Measurements from ENCODE around the gene GSDME.

Gene GSDME

DNA sequence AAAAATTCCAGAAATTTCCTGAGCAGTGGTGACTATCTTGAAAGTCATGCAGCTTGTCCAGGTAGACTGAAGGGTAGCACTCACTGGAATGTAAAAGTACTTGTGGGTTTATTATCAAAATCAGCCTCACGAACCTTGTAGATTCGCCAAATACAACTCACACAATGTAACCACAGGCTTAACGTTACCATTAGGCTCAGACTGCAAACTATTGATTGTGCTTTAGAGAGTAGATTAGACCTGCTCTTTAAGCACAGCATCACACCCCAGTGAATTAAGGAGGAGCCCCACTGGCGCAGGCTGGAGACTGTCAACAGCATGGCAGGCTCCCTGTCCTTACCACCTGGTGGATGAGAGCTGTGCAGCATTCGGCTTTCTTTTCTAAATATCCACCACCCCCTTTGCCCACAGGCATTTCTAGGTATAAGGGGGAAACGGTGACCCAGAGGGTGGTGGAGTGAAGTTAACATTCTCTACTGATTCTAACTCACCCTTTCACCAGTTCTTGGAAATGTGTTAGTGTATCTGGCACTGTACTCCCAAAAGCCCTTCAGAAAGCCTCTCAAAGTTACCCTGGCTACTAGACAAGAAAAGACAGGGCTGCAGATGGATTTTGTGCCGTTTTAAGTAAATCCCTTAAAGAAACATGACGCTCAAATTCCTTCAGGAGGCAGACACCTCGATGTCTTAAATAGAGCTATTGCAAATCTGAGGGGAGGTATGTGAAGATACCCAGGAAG is 56.6 kb downstream of the GSDME start:
- DNase-seq = no peak

DNA sequence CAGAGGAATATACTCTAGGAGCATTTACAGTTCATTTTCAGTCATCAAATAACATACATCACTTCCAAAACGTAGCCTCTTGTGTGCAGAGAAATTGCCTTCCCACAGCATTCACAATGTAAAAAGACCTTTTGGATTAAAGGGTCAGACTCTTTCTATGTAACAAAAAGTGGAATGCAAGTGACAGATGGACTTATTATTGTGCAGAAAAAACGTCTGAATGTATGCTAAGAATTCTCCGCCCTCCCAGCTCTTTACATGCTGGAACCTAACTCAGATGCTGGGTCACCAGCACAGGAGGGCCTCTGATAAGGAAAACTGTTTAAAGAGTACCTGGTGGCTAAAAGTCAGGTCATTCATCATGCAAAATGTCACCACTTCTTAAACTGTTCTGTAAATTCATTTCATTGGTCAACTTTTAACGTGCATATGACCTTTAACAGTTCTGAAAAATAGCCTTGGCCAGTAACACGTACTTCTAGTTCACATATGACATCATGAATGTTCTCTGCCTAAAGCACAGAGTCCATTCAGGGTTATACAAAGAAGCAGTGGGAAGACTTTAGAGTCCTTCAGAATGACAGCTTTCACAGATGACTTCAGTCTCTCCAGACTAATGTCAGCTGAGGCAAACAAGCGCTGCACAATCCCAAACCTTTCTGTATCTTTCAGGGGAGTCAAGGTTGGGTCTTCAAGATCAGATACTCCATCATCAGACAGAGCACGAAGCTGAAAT is 58.6 kb downstream of the GSDME start:
- no peak for DNase-seq

DNA sequence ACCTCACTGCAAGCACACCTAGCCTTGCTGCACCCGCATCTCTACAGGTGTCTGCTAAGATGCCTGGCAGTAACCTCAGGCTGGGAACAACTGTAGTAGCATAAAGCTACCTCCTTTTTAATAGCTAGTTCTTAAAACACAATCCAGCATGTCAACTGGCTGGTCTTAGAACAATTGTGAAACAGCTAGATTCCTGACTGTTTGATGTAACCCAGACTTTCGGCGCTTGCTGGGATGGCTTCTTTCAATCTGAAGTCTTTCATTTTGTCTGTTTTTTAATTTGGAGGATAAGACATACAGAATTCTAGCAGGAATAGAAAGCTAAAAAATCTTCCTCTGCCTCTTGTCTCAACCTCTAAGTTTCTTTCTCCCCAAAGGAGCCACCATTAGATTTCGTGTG is 59.8 kb downstream of the GSDME start:
- no peak for DNase-seq

DNA sequence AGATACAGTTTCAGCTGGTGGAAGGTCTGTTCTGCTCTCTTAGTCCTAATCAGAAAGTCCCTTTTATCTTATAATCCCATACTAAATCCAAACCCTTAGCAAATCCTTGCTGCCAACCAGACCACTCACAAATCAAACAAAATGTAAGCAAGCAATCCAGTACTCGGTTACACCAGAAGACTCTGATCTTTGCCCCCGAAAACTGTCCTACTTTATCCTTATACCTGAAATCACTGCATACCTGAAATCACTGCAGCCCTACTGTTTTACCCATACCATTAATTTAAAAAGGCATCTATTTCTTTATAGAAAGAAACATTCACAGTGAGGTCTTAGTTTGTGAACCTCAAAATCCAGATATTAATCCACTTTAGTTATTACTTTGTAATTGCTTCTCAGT is 64.7 kb downstream of the GSDME start:
- DNase-seq = no peak

DNA sequence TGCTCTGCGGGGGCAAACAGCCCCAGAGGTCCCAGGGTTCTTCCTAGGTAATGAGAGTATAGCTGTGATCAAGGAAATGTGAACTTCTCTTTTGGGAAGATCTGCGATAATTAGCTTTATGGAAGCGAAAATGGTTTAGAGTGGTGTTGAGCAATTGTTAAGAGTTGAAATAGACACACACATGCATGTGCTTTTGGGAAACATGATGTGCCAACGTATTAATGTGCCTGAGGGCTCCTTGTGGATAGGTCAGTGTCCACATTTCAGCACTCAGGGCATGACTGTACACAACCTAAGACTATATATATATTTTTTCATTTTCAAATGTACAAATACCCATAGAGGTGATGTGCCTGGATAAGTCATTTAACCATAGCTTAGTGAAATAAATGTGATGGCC is 67.0 kb downstream of the GSDME start:
- no peak for DNase-seq

DNA sequence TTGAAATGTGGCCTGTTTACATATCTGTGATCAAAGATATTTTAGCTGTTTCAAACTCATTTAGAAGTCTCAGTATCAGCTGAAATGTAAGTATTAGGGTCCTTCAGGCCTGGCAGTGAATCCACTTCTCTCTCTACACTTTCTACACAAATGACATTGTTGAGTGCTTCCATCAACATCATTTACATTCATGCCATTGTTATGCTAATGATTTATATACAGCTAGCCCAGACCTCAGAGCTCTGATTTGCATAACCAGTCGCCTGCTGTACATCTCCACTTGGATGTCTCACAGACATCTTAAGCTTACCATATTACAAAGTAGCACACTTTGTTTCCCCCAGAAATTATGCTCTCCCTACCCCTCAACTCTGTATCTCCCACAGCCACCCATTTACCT is 71.6 kb downstream of the GSDME start:
- DNase-seq = no peak

DNA sequence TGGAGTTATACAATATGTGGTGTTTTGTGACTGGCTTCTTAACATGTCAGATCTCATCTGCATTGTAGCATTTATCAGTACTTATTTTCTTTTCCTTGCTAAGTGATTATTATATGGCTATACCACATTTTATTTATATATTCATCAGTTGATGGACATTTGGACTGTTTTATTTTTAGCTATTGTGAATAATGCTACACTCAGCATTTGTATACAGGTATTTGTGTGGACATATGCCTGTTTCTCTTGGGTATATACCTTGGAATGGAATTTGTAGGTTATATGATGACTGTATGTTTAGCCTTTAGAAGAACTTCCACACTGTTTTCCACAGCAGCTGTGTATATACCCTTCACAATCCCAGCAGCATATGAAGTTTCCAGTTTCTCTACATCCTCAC is 86.5 kb downstream of the GSDME start:
- no peak for DNase-seq

DNA sequence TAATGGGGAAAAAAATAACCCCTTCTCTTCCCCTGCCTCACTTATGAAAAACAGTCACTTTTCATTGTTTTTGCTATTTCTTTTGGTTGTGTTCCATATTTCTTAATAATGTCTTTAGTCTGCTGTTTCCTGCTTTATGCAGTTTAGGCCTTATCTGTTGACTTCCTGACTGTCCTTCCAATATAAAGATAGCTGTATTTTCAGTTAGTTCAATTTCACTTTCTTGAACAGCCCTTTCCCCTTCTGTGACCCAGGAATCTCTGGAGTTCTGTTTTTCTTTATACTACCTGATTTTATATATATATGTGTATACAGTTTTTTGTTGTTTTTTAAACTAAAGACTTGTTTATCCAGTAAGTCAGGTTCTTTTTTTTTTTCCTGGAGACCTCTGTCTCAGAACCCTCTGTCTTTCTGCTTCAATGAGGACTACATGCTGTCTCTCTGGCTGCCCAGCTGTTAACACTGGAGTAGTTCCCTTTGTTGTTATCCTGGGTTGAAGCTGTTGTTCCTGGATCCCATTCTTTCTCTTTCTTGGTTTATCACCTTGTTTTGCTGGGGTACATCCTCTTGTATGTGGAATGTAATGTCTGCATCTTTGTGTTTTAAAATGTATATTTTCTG is 87.2 kb downstream of the GSDME start:
- DNase-seq = no peak

DNA sequence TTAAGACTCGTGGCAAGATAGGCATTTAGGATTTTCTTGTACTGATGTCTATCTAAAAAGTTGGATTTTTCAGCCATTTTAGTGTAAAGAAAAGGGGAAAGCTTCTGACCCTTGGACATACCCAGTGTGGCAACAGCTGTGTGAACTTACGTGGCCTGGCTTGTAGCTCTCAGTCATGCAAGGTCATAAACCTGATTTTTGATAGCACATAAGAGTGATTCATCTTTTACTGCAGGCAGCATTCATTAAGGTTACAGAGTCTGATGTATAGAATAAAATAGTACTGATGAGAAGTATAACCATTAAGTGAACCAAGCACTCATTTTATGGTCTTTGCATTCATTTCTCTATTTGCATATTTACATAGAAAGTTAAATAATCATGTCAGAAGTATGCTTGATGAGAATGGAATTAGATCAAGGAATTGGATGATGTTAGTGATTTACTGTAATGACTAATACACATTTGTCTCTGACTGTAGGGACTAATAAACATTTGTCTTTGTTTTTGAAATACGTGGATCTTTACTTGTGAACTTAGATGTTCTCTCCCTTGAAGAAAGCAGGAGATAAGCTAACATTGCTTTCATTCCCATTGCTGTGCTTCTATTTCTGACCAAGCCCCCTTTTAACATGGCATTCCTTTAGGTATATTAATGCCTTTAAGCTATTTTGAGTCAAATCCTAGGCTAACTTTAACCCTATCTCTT is 88.2 kb downstream of the GSDME start:
- DNase-seq = no peak

DNA sequence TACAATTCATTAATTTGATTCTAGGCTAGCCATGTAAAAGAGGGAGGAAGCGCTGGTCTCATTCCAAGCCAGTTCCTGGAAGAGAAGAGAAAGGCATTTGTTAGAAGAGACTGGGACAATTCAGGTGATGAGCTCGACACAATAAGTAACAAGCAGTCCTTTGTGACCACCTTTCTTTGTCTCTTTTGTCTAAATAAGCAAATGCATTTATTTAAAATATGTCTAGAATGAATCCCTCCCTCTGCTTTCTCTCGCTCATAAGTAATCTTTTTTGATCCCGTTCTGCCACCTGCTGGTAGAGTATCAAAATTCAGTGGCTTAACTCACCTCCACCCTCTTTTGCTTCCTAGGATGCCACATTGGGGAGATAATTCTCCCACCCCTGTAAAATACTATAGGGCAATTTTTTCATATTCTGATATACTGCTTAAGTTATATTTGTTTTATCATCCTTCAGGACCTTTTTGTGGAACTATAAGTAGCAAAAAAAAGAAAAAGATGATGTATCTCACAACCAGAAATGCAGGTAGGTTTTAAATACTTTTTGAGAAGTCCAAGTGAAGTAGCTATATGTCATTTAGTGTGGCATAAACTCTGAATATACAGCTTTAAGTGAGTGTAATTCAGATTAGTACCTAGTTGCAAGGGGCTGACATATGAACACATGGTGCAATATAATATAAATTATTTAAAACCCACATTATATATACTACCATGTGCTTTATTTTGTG is 91.5 kb downstream of the GSDME start:
- peak; percentile 38 for DNase-seq

DNA sequence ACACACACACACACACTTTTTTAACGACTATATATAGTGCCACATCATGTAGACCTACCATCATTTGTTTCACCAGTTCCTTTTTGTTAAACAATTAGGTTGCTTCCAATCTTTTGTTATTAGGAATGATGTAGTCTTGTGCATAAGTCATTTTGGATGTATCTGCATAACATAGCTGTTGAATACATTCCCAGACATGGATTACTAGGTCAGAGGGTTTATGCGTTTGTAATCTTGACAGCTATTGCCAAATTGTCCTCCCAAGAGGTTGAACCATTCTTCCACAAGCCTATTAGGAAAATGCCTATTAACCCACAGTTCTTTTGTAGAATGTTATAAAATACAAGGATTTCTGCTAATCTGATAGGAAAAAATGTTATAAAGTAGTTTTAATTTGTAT is 96.7 kb downstream of the GSDME start:
- no peak for DNase-seq

DNA sequence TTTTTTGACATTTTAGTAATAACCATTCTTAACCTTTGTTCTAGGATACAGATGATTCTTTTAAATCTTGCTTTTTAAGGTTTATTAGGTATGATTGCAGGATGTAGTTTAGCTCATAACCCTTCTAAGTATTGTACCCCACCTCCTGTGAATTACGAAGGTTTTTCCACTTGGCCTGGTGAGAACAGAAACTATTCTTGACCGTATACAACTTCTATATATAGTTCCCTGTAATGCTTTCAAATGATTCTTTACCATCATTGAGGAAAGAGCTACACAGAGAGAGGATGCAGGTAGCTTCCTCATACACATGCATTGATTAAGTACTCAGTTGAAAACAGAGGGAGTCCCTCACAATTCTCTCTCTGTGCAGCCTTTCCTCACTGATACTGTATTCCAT is 97.8 kb downstream of the GSDME start:
- no peak for DNase-seq

DNA sequence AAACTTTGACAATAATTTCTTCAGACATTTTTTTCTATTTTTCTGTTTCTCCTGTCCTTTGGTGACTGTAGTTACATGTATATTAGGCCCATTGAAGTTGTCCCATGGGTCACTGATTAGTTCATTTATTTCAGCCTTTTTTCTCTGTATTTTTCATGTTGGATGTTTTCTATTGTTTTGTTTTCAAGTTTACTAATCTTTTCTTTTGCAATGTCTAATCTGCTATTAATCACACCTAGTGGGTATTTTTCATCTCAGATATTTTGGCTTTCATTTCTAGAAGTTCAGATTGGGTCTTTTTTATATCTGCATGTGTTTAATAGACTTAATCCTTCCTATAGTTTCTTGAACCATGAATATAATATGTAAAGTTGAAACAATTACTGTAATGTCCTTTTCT is 99.3 kb downstream of the GSDME start:
- no peak for DNase-seq

DNA sequence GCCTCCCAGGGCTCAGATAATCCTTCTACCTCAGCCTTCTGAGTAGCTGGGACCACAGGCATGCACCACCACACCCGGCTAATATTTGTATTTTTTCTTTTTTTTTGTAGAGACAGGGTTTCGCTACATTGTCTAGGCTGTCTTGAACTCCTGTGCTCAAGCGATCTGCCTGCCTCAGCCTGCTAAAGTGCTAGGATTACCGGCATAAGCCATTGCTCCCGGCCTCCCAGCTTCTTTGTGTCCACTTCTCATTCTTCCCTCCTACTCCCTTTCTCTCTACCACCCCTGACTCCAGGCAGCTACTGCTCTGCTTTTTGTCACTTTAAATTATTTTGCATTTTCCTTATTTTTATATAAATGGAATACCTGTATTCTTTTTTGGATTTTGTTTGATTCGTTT is 100.7 kb downstream of the GSDME start:
- DNase-seq = no peak

DNA sequence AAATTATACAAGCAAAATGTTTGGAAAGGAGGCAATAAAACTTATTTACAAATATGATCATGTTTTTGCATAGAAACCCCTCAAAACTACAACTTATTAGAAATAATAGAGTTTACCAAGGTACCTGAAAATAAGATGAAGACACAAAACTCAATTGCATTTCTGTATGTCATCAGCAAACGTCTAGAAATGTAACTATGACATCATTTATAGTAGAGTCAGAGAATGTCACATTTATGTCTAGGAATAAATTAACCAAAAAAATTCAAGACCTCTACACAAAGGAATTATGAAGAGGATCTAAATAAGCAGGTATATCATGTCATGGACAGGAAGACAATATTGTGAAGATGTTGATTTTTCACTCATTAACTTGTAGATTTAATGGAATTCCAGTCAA is 103.0 kb downstream of the GSDME start:
- no peak for DNase-seq

DNA sequence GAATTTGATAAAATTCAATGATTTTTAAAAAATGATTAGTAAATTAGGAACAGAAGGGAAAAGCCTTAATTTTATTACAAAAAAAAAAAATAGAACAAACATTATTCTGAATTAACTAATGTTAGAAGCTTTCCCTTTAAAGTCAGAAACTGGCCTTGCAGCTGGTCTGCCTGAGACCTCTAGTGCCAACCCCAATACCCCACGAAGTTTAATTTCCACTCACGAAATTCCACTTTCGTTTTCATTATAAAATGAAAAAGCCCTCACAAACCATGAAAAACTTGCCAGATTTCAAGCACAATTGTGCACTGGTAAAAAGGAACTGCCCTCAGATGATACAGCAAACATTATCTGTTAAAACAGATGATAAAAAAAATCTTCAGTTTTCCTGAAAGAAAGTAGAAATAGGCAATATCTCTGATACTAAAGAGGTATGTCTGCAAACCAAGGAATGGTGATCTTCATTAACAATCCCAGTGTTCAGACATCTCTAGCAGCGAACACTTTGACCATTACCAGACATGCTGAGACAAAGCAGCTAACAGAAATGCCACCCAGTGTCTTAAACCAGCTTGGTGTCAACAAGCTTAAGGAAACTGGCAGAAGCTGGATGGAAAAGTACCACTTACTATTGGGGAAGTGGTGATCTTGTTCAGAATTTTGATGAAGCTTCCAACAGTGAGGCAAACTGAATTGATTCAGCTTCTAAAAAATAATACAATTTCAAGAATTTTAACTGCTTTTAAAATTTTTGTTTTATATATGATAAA is 103.8 kb downstream of the GSDME start:
- no peak for DNase-seq

DNA sequence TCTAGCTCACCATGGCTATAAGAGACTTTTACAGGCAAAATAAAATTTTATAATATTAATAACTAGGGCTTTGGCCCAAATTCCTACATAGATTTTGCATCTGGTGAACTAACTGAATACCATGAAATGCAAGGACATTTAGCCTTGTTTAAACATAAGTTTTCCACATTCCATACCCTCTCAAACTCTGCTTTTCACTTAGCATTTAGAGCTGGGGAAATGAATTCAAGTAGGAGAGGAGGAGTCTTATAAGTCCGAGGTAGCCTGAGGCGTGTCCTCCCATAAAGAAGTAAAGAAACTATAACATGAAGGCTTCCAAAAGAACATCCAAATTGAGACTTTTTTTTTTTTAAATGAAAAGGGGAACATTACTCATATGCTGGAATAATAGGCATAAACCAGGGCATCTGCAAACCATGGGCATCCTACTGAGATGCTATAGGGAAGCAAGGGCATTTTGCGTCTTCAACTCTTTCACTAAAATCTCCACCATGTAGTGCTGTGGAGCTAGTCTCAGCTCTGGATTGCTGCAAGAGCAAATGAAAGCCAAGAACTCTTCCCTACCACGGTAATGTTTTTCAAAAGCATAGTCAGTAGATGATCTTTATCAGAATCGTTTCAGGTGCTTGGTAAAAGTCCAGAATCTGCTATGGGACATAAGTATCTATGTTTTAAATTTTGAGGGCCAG is 104.9 kb downstream of the GSDME start:
- no peak for DNase-seq

Data from NCI-H774 (cell line).